ENCODE results near the gene HOXC10. TPM values are rescaled to one million over a fixed set of nuclear protein-coding genes. Genes with fewer than 3 reads are reported as not detected.

The HOXC10 gene
- total and polyA plus RNA-seq, 12 donors = 0.34 to 4.5 (median 1.5) TPM; not detected in 3

GRCh38 chr12:54000116-54001114 is 15.5 kb downstream of the HOXC10 start, which contains the start of gene HOXC9:
Gene HOXC9 (plus strand): TSS chr12:54000161. CDS start chr12:54000189, 28 bp downstream.
- peak in 2 of 7 donors; percentile 41 to 42 for DNase-seq
- intact Hi-C loops (cut with DNase I) = loop anchor here in 1 of 2 donors (5.0 kb wide), 1 partner anchor 207 kb away; no protein-coding TSS in a partner anchor
- peaks cover 14 to 19% of the 10 kb centered on the region in 2 donors for H3K4me1 ChIP-seq (replicated peaks in 1 of 2)
- peaks cover 11% of the 10 kb centered on the region for H3K27me3 ChIP-seq
- TF ChIP-seq CTCF (IDR thresholded peaks at IDR 0.05) (no peak), POLR2A (IDR thresholded peaks at IDR 0.05) (peak in 1 of 2 donors; percentile 35)
- peak within 1 kb of the TSS in 3 of 4 donors; percentile 37 to 70 (median 60) for H3K4me3 ChIP-seq
- H3K27ac ChIP-seq = peak within 1 kb of the TSS in 3 of 5 donors; percentile 64 to 82 (median 75)
- 4 to 12% (median 5%) methylated on average over 37 to 87 of the region's 87 CpGs for WGBS, 4 donors
- no peaks in the 10 kb centered on the region for H3K9me3 ChIP-seq (replicated peaks in 1 of 3)
- H3K36me3 ChIP-seq (replicated peaks in 1 of 2) = no peaks in the 10 kb centered on the region

DNA sequence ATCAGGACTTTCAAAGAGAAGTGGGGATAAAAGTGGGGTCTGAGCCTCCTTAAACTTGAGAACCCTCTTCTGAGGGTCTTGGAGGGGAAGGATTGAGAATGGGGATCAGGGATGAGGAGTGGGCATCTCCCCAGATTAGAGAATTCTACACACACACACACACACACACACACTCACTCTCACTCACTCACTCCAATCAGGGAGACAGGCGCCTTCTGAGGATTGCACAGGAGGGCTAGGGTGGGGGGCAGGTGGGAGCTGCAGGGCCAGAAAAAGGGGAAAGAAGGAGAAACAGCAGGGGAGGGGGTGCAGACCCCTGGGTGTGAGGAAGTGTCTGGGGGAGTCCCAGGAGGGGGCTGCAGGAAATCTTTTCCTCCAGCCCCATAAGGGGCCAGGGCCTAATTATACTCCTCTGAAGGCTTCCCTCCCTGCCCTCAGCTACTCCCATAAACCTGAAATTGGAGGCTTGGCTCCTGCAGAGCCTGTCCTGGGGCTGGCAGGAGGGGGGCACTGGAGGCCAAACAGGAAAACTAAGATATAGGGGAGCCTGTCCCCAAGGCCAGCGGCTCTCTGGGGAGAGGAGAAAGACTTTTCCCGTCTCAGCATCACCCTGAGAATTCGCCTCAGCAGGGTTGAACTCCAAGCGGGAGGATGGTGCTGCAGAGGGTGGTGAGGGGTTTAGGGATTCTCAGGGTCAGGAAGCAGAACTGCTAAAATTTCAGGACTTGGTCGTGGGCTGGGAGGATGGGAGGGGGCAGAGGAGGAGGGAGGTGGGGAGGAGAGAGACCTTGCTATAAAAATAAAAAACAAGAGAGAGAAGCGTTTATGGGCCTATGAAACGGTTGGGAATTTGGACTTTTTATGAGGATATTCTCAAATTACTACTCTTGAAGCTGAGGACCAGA is 16.6 kb downstream of the HOXC10 start:
- Histone ChIP-seq H3K27ac (no peak overlapping the region), H3K27me3 (peaks cover 6% of the 10 kb centered on the region), H3K4me3 (no peak overlapping the region), H3K4me1 (replicated peaks in 1 of 2) (peaks cover 14 to 19% of the 10 kb centered on the region in 2 donors), H3K36me3 (replicated peaks in 1 of 2) (no peaks in the 10 kb centered on the region), H3K9me3 (replicated peaks in 1 of 3) (no peaks in the 10 kb centered on the region)
- TF ChIP-seq POLR2A (IDR thresholded peaks at IDR 0.05) (no peak), CTCF (IDR thresholded peaks at IDR 0.05) (no peak)
- DNase-seq = no peak
- WGBS, 4 donors = 66 to 72% (median 69%) methylated on average over 8 of the region's 8 CpGs
- intact Hi-C loops (cut with DNase I) = loop anchor here in 1 of 2 donors (5.0 kb wide), 1 partner anchor 206 kb away; no protein-coding TSS in a partner anchor

- 58 to 68% (median 65%) methylated on average over 19 of the region's 19 CpGs for WGBS, 4 donors
- Histone ChIP-seq H3K4me3 (no peak overlapping the region), H3K27ac (no peak overlapping the region), H3K9me3 (replicated peaks in 1 of 3) (no peaks in the 10 kb centered on the region), H3K27me3 (peaks cover 3% of the 10 kb centered on the region), H3K36me3 (replicated peaks in 1 of 2) (no peaks in the 10 kb centered on the region), H3K4me1 (replicated peaks in 1 of 2) (peaks cover 14 to 22% of the 10 kb centered on the region in 2 donors)
- DNase-seq = no peak
- TF ChIP-seq CTCF (IDR thresholded peaks at IDR 0.05) (no peak), POLR2A (IDR thresholded peaks at IDR 0.05) (no peak)
- intact Hi-C loops (cut with DNase I) = loop anchor here in 1 of 2 donors (5.0 kb wide), 1 partner anchor 205 kb away; no protein-coding TSS in a partner anchor
Measured at GRCh38 chr12:54002278-54002914, 17.4 kb downstream of the HOXC10 start.

Measured in adrenal gland (tissue), 12 donors.